NCI-H2196 (cell line): ENCODE data around the gene CHD6.

Experiments
- DNase-seq: peaks from one replicate; lab custom pipeline; 2025; ENCODE audit not compliant: unreplicated experiment; lab: John Stamatoyannopoulos, UW

The CHD6 gene

DNA sequence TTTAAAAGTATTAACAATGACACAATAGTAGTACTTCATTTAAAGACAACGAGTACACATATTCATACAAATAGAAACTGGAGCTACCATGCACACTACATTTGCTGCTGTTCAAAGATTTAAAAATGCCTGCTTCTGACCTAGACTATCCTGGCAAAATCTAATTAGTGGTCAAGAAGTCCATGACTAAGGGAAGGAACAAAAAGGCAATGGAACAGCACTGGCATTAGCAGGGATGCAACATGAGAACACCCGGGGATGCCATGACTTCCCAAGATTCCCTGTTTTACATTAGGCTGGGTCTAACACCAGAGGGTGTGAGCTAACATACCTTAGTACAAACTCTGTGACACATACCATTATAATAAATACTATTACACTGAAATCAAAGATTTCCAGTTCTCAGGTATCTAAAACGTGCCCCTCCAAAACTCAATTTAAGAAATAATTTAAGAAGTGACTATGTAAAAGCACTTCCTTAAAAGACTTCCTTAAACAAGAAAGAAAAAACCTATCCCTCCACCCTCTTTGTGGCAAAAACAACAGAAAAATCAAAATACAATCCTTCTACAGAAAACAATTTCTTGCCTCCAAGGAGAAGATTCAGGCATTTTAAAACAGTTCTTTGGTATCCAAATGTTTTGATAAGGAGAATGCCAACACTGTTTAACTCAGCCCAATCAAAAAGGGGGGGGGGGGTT, 25.5 kb downstream of the CHD6 start:
- no peak for DNase-seq

DNA sequence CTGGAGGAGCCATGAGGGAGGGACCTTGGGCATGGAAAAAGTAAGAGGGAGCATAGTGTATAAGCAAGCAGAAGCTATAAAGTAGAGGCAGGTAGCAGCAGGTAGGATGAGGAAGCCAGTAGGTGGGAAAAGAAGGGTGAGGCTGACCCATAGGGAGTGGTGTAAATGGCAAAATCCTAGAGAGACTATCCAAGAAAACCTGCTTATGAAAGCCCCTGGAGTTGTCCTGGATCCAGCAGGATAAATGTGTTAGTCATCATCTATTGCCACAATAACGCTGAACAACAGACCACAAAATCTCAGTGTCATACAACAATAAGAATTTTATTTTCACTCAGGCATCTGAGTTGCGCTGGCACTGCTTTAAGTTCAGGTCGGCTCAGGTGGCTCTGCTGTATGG, 30.2 kb downstream of the CHD6 start:
- no peak for DNase-seq

DNA sequence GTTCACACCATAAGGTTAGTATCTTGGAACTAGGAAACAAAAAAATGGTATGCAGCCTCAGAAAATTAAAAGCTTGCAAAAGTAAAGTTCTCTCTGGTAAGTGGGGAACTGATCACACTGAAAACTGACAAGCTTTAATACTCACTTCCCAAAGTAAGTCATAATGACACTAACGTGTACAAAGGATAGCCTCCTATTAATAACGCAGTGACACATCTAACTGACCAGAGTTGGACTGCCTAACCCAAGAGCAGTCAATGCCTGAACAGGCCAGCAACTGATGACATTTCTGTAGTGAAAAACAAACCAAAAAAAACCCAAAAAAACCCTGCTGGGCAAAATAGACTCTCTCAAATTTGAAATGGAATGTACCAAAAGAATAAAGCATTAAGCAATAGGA, 30.7 kb downstream of the CHD6 start:
- no peak for DNase-seq

DNA sequence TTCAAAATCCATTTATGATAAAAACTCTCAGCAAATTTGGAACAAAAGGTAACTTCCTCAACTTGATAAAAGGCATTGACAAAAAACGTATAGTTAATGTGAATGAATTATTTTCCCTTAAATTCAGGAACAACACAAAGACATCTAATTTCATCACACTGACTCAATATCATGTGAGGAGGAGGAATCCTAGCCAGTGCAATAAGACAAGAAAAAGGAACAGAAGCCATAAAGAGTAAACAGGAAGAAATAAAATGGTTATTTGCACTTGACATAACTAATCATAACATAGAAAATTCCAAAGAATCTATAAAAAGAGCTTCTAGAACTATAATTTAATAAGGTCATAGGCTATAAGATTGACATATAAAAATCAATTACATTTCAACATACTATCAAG, 31.4 kb downstream of the CHD6 start:
- DNase-seq, result no peak

DNA sequence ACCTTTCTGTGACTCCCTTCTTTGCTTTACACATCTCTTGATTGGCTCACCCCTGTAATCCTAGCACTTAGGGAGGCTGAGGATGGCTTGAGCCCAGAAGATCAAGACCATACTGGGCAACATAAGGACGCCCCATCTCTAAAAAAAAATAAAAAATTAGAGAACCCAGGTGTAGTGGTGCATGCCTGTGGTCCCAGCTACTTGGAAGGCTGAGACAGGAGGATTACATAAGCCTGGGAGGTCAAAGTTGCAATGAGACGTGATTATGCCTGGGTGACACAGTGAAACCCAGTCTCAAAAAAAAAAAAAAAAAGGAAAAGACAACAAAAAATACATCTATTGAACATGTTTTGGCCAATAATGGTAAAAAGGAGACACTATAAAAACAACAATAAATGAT, 37.8 kb downstream of the CHD6 start:
- no peak for DNase-seq

DNA sequence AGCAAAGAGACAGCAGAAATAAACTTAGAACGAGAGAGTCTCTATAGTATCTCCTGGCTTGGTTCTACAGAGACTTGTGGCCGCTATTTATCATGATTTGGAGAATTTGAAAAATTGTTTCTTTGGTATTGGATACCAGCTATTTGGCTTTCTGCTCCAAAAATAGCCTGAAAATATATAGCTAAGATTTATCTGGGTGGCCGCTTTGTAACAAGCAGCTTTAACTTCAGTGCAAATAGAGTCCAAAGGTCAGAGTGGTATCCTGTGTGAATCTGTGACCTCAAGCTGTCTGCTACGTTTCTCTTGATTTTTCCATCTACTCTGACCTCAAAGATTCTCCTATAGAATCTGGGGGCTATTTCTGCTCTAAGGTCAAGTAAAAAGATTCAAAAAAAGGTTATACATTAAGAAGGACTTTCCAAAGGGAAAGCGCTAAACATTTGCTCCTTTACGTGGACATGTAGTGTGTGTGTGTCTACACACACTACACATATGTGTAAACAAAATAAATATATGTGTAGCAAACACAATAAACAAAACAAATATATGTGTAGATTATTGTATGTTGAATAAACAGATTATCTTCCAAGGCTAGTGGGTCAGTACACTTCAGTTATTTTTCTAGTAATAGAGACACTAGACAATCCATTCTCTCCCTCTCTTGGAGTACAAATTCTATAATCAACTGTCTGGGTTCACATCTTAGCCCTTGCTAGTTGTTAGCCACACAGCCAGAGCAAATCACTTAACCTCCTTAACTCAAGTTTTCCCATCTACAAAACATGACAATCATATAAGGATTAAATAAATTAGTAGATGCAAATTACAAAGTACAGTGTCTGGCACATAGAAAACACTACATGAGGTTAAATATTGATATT, 40.8 kb downstream of the CHD6 start:
- DNase-seq, result no peak

DNA sequence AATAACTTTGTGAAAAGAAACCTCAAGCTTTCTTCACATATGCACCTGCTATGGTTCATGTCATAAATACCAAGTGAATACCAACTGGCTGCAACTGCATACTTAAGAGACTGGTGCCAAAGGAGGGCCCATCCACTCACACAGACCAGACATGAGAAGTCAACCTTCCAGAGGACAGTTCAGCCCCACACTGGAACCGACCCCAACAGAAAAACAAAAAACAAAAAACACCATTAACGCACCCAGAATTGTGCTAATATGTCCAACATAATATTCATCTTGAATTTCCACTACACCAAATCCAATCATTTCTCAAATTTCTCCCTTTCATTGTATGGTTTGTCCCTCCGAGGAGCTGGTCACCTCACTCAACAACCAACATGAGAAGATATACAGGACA, 42.8 kb downstream of the CHD6 start:
- DNase-seq, result no peak

DNA sequence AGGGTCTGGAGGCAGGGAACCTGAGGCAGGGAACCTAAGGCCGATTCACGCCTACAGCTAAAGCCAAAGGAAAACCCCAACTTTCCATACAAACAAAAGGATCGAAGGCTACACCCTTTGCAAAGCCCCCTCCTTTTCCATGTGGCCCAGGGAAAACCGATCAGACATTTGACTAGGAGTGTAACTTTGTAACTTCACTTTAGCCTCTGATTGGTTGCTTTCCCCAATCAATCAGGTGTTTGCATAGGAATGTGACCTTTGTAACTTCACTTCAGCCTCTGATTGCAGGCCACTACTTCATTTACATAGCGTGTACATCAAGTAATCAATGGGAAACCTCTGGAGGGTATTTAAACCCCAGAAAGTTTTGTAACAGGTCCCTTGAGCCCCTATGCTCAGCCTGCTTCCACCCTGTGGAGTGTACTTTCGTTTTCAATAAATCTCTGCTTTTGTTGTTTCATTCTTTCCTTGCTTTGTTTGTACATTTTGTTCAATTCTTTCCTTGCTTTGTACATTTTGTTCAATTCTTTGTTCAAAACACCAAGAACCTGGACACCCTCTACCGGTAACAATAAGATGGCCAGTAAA, 43.3 kb downstream of the CHD6 start:
- no peak for DNase-seq

DNA sequence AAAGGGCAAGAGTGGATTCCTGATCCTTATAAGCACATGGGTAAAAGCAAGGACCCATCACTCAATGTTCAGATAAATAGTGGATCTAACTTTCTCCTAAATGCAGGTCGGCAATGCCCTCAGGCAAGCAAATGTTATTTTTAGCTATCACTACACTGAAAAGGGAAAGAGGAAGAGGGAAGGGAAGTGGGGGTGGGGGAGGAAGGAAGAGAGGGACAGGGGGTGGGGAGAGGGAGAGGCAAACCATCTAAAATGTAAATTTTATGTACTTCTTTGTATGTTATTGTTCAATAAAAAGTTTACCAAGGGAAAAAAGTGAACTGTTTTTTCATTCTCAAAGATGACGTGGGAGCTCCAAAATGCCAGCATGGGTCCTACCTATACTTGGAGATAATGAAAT, 44.2 kb downstream of the CHD6 start:
- DNase-seq, result no peak

DNA sequence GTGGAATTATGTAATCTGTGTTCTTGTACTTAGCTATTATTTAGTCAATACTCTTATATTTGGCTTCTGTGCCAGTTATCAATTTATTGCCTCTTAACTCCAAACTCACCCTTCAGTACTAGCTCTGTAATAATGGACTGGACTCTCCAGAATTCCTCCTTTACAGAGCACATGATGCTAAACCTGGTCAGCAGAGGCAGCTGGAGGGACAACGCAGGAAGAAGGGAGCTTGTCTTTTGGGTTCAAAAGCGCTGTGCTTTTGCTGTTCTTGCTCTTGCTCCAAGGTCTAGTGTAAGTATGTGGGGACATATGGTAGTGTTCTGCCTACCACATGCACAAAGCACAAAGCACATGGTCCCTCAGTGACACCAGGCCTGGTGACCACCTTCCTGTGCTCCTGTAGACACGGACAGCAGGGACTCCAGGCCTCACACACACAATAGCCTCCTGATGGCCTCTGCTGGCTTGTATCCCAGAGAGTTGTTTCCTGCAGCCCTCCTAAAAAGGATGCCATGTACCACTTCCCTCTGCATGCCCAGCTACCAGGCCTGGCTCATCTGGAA, 46.1 kb downstream of the CHD6 start:
- peak; percentile 22 for DNase-seq

DNA sequence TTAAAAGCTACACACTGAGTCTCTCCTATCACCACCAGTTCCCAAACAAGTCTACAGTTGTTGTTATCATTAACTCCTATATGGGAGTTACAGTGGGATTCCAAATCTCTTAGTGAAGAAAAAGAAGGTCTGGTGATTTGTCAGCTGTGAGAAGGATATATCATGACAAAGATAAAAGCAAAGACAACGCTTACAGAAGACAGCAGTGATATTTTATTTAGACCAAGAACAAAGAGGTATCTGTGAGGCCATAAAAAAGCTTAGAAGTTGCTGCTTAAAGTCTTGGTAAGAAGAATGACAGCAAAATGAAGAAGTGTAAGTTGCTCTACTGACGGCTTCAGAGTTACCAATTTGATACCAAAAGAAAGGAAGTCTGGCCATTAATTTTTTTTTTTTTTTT, 47.2 kb downstream of the CHD6 start:
- no peak for DNase-seq

DNA sequence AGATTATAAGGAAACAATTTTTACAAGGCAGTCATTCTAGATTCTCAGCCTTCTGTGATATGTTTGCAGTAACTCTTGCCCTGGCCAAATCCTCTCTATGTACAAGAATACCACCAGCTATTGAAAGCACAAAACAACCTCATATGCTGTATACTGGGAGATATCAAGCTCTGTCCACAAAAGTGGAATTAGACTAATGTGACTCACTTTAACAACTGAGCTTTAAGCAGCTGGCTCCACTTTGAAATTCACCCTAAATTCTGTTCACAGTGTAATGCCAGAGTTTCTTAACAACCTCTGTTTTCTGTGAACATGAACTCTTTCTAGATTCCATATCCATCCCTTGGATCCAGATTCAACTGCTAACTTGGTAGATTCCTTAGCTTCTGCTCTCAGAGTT, 47.6 kb downstream of the CHD6 start:
- DNase-seq, result no peak

DNA sequence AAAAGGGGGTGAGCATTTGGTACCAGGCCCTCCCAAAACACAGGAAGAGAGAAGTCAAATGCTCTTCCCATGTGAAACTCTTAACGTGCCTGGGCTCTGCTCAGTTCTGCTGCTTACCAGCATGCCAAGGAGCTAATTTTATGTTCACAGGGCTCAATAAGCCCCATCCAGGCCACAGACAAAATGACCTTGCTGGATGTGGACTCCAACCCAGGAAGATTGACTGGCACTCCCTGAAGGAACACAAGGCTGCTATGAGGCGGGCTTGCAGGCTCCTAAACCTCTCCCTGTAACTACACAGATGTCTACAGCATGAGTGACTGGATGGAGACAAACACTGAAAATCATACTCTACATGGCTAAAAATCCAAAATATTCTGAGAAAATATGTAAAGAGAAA, 50.6 kb downstream of the CHD6 start:
- no peak for DNase-seq

DNA sequence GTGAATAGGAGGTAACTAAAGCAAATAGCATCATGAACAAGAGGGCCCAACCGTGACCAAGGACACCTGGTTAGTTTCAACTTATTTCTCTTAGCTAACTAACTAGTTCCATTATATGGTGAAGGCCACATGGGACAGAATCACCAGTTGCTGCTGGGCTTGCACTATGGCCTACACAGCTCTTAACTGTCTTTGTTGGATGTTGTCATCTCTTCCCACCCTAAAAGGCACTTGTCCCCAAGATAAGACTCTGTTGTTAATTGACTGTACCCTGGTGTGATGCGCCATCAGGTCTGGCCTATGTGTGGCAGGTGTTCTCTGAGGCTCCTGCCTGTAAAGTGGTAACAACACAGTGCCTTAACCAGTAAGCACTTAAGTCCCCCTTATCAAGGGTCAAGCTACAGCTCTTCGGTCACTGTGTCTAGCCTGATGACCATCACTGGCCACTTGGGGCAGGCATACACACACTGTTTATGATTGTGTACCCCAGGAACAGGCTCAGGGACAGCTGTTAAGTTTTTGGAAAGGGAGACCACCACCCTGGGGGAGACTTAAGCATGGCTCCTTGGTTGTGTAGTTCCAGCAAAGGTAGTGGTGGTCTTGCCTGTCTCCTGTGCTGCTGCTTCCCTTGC, 51.2 kb downstream of the CHD6 start:
- DNase-seq, result no peak

DNA sequence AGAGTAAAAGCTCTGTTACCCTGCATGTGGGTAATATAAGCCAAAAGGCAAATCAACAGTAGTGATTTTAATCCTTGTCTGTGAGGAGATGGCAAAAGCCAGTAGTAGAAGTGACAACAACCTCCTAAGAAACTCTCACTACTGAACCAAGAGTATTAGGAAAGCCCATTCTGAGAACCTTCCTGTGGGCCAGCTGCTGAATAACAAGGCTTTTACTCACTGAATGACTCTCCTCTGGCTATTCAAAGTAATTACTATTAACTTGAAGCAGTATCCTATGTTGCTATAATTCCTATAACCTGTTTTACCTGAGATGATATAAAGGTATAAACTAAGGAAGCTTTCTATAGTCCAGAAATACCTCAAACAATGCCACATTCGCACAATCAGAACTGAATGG, 55.1 kb downstream of the CHD6 start:
- no peak for DNase-seq

DNA sequence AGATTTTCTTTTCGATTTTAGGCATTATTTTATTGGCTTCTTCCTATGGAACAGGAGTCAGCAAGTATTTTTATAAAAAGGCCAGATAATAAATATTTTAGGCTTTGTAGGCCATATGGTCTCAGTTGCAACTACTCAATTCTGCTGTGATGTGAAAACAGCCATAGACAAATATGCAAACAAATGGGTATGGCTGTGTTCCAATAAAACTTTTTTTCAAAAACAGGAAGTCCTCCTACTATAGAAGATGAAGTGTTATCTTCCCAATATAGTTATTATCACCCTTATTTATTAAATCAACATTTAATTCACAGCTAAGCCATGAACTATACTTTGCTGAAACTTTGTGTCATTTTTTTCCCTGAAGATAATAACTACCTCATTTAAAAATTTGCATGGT, 57.2 kb downstream of the CHD6 start:
- DNase-seq, result no peak

DNA sequence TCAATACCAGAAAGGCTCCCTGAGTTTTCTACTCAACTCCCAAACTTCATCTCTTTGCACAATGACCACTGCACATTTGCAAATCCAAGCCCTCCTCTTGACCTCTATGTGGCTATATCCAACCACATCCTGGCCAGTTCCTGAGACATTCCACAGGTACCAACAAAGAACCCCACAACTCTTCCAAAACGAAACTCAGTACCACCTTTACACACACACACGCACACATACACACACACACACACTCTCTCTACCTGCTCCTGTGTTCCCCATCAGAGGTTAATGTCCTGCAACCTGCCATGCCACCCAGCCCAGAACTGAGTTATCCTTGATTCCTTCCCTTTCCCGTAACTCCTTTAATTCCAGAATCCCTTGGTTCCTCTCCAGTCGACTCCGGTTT, 58.5 kb downstream of the CHD6 start:
- no peak for DNase-seq

DNA sequence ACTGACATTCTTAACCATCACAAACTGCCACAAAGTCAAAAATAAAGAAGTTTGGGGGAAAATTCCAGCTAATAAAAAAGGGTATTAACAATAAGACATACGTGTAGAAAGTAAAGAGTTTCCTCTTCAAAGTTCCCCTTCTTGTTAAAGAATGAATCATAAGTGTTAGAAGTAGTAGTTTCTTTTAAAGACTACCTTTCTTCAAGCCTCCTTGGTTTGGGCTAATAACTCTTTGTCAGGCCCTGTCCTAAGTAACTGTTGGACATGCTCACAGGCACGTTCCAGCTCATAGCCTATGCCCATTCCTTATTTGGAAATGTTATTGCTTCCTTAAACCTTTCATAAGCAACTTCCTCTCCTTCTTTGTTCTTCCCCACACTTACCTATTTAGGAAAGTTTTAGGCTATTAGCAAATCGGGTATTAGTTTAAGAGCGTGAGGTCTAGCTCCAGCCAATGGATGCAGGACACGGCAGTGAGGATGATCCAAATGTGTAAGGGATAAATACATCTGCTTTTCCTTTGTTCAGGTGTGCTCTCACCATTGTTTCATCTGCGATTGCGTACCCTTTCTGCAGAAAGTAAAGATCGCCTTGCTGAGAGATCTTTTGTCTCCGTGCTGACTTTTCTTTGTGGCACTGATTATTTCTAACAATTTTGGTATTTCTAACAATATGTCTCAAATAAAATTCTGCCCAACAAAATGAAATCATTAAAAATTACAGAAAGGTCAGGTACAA, 64.9 kb downstream of the CHD6 start:
- no peak for DNase-seq

DNA sequence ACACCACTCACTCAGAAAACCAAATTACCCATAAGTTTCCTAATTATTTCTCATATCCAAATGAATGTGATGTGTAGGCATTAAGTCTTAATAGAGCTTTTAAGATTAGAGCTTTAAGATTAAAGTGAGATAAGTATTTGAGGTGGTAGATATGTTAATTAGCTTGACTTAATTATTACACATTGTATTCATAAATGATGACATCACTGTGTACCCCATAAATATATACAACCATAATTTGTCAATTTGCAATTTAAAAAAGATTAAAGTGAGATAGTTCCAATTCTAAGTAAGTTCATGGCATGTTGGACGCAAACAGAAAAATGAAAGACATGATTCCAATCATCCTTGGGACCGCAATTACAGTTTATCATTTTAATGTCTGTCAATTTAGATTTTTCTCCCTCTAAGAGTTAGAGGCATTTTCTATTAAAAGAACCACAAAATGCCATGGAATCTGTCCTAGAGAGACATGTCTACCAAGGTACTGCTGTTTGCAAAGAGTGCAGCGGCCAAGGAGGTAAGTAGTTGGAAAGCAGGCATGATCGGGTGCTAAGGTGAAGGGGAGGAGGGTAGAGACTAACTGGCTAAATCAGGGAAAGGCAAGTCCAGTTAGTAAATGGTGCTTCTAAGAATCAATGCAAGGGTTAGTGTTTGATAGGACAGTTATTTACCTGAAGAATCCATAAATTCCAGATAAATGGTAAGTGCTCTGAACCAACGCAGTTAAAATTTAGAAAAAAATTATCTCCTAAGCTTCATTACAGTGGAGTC, 65.7 kb downstream of the CHD6 start:
- no peak for DNase-seq
